Measurements from ENCODE around the gene PEF1. TPM values are rescaled to one million over a fixed set of nuclear protein-coding genes. Genes with fewer than 3 reads are reported as not detected.

PEF1 gene
- total and polyA plus RNA-seq, 2 donors (not counting 1 experiment from before 2014, with no cell fraction given): 36.7 to 49.4 TPM

- Mint-ChIP-seq H3K4me3 (peak overlapping the region; percentile 98), H3K9me3 (ENCODE audit: insufficient read depth) (no peaks in the 10 kb centered on the region), H3K27me3 (no peaks in the 10 kb centered on the region), H3K27ac (peak overlapping the region; percentile 99), H3K4me1 (peaks cover 31% of the 10 kb centered on the region)
- WGBS (ENCODE audit: insufficient coverage): 3% methylated on average over 7 of the region's 11 CpGs
- peaks cover 0 to 5% of the 10 kb centered on the region in 2 experiments for H3K36me3 ChIP-seq (replicated peaks in 1 of 2; ENCODE audit: control extremely low read depth in 1 of 2, control insufficient read depth in 1 of 2, extremely low read depth in 1 of 2, insufficient read depth in 2 of 2, low read length in 1 of 2)
- no peaks in the 10 kb centered on the region for H3K9me3 ChIP-seq (ENCODE audit: control extremely low read depth in 1 of 3, control insufficient read depth in 2 of 3, insufficient read depth in 1 of 3, low read length in 2 of 3)
- peaks cover 12% of the 10 kb centered on the region for H4K20me1 ChIP-seq (ENCODE audit: control insufficient read depth, insufficient read depth, low read length, poor library complexity, severe bottlenecking)
- ATAC-seq (ENCODE audit: low read depth) (no peak), DNase-seq (no peak)
- H3K4me3 ChIP-seq (ENCODE audit: control extremely low read depth in 1 of 5, extremely low read depth in 1 of 5, insufficient read depth in 1 of 5, low read depth in 2 of 5, low read length in 4 of 5): peak overlapping the region; percentile 70 to 98 (median 95)
- H3K27ac ChIP-seq (ENCODE audit: low read length in 2 of 2): peak overlapping the region; percentile 98 to 99
- TF ChIP-seq CTCF (IDR thresholded peaks at IDR 0.05) (no peak), EZH2 (IDR thresholded peaks at IDR 0.05; ENCODE audit: borderline replicate concordance, insufficient read depth, low read depth, low read length, poor library complexity, severe bottlenecking) (no peak)
- no peaks in the 10 kb centered on the region for H3K27me3 ChIP-seq (replicated peaks in 1 of 4; ENCODE audit: control extremely low read depth in 1 of 4, control insufficient read depth in 3 of 4, insufficient read depth in 4 of 4, low read length in 3 of 4)
- H3K4me1 ChIP-seq (ENCODE audit: control insufficient read depth in 2 of 2, insufficient read depth in 2 of 2, low read length in 2 of 2): peaks cover 17 to 19% of the 10 kb centered on the region in 2 donors
- POLR2A ChIA-PET: interaction anchor here (0.6 to 1.9 kb wide), 2 partner anchors 31 to 144 kb away, joined by 4 to 9 read pairs; no protein-coding TSS in a partner anchor
- CTCF ChIA-PET: interaction anchor here (0.6 to 2.8 kb wide), 4 partner anchors 19 to 1281 kb away, joined by 4 to 16 read pairs (median 5); no protein-coding TSS in a partner anchor
- intact Hi-C loops (cut with micrococcal nuclease): loop anchor here (2.0 to 10.0 kb wide), 7 partner anchors 38 to 1170 kb away; partner anchors contain the start of genes KHDRBS1, PTP4A2, S100PBP and YARS1
- H2AFZ ChIP-seq (ENCODE audit: insufficient read depth, low read depth, low read length, poor library complexity, severe bottlenecking): peak overlapping the region; percentile 83
- peak overlapping the region; percentile 86 for H3K4me2 ChIP-seq (replicated peaks; ENCODE audit: low read depth, low read length, poor library complexity, severe bottlenecking)
- peak overlapping the region; percentile 98 for H3K9ac ChIP-seq (ENCODE audit: low read length)
- H3K79me2 ChIP-seq (ENCODE audit: control insufficient read depth, insufficient read depth, low read length): peaks cover 44% of the 10 kb centered on the region
Measured at GRCh38 chr1:31645274-31645568, 545 bp upstream of the PEF1 start.

GRCh38 chr1:31643976-31644559 lies 608 bp downstream of the PEF1 start:
- DNase-seq (no peak), ATAC-seq (ENCODE audit: low read depth) (no peak)
- H3K4me1 ChIP-seq (ENCODE audit: control insufficient read depth in 2 of 2, insufficient read depth in 2 of 2, low read length in 2 of 2): peaks cover 17 to 19% of the 10 kb centered on the region in 2 donors
- peak overlapping the region; percentile 98 for H3K9ac ChIP-seq (ENCODE audit: low read length)
- no peaks in the 10 kb centered on the region for H3K27me3 Mint-ChIP-seq
- 0% methylated on average over 16 of the region's 18 CpGs for WGBS (ENCODE audit: insufficient coverage)
- H3K27ac ChIP-seq (ENCODE audit: low read length in 2 of 2): peak overlapping the region; percentile 98 to 99
- peaks cover 56% of the 10 kb centered on the region for H3K79me2 ChIP-seq (ENCODE audit: control insufficient read depth, insufficient read depth, low read length)
- H2AFZ ChIP-seq (ENCODE audit: insufficient read depth, low read depth, low read length, poor library complexity, severe bottlenecking): peak overlapping the region; percentile 83
- no peaks in the 10 kb centered on the region for H3K27me3 ChIP-seq (replicated peaks in 1 of 4; ENCODE audit: control extremely low read depth in 1 of 4, control insufficient read depth in 3 of 4, insufficient read depth in 4 of 4, low read length in 3 of 4)
- H3K4me1 Mint-ChIP-seq: peaks cover 31% of the 10 kb centered on the region
- peaks cover 0 to 5% of the 10 kb centered on the region in 2 experiments for H3K36me3 ChIP-seq (replicated peaks in 1 of 2; ENCODE audit: control extremely low read depth in 1 of 2, control insufficient read depth in 1 of 2, extremely low read depth in 1 of 2, insufficient read depth in 2 of 2, low read length in 1 of 2)
- peak overlapping the region; percentile 31 to 98 (median 95) for H3K4me3 ChIP-seq (ENCODE audit: control extremely low read depth in 1 of 5, extremely low read depth in 1 of 5, insufficient read depth in 1 of 5, low read depth in 2 of 5, low read length in 4 of 5)
- peak overlapping the region; percentile 86 for H3K4me2 ChIP-seq (replicated peaks; ENCODE audit: low read depth, low read length, poor library complexity, severe bottlenecking)
- CTCF ChIA-PET: interaction anchor here (1.1 to 2.8 kb wide), 2 partner anchors 20 to 145 kb away, joined by 5 to 16 read pairs; no protein-coding TSS in a partner anchor
- TF ChIP-seq EZH2 (IDR thresholded peaks at IDR 0.05; ENCODE audit: borderline replicate concordance, insufficient read depth, low read depth, low read length, poor library complexity, severe bottlenecking): no peak
- no peak for TF ChIP-seq CTCF (IDR thresholded peaks at IDR 0.05)
- no peaks in the 10 kb centered on the region for H3K9me3 Mint-ChIP-seq (ENCODE audit: insufficient read depth)
- intact Hi-C loops (cut with micrococcal nuclease): loop anchor here (1.0 to 10.0 kb wide), 7 partner anchors 37 to 1171 kb away; partner anchors contain the start of genes KHDRBS1, PTP4A2, S100PBP and YARS1
- H4K20me1 ChIP-seq (ENCODE audit: control insufficient read depth, insufficient read depth, low read length, poor library complexity, severe bottlenecking): peaks cover 23% of the 10 kb centered on the region
- no peaks in the 10 kb centered on the region for H3K9me3 ChIP-seq (ENCODE audit: control extremely low read depth in 1 of 3, control insufficient read depth in 2 of 3, insufficient read depth in 1 of 3, low read length in 2 of 3)
- POLR2A ChIA-PET: interaction anchor here (0.8 to 1.9 kb wide), 2 partner anchors 145 to 692 kb away, joined by 3 to 9 read pairs; no protein-coding TSS in a partner anchor
- H3K4me3 Mint-ChIP-seq: peak overlapping the region; percentile 98
- H3K27ac Mint-ChIP-seq: peak overlapping the region; percentile 99
